ENCODE results near the gene CTXND1. TPM values are rescaled to one million over a fixed set of nuclear protein-coding genes. Genes with fewer than 3 reads are reported as not detected.
A peak's percentile ranks its signal among the peaks of the same experiment; 100 is the strongest.

CTXND1 gene
- total and polyA plus RNA-seq, 2 of the 8 experiments (the other 6 are each of a cell fraction or from before 2014, with no cell fraction given) = 0.03 TPM; not detected in 1

DNA sequence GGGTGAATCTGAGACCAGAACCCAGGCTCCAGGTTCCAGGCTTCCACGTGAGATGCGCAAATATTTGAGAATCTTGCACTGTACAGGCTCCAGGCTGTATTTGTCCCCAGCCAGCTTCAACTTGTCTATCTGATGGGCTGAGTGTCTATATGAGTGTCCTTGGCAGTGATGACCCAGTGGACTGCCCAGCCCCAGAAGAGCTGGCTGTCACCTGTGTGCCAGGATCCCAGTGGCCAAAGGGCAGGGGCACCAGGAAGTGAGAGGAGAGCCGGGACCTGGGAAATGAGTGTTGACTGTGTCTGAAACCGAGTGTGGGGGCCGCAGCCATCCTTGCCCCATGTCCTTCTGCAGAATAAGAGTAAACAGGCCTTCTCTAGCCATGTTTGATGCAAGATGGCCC is 88.8 kb downstream of the CTXND1 start:
- POLR2A ChIA-PET (ENCODE audit: partially characterized antibody) = no interaction called here
- no peak overlapping the region for H3K4me2 ChIP-seq (ENCODE audit: insufficient read depth in 1 of 2, low read depth in 2 of 2, low read length in 2 of 2)
- H2BK5ac ChIP-seq (ENCODE audit: low read depth, low read length) = no peak overlapping the region
- no peak overlapping the region for H3K9ac ChIP-seq (replicated peaks in 1 of 4; ENCODE audit: extremely low read depth in 1 of 4, low read depth in 3 of 4, low read length in 3 of 4)
- no peak overlapping the region for H4K5ac ChIP-seq (ENCODE audit: insufficient read length, low read depth, low read length)
- no peak overlapping the region for H2AK5ac ChIP-seq (ENCODE audit: low read depth, low read length)
- H4K91ac ChIP-seq (replicated peaks; ENCODE audit: insufficient read length, low read length) = no peak overlapping the region
- H3K56ac ChIP-seq (replicated peaks; ENCODE audit: insufficient read length, low read depth, low read length) = no peak overlapping the region
- no peak overlapping the region for H3K4ac ChIP-seq (replicated peaks; ENCODE audit: insufficient read length, low read depth, low read length)
- DNase-seq (ENCODE audit: low read depth in 1 of 2, low spot score in 2 of 2) (no peak), FAIRE-seq (no peak)
- H2BK20ac ChIP-seq (ENCODE audit: low read length) = no peak overlapping the region
- TF ChIP-seq TEAD4 (IDR thresholded peaks at IDR 0.05; ENCODE audit: low read depth, low read length) = no peak
- TF ChIP-seq CTBP2 (IDR thresholded peaks at IDR 0.05; ENCODE audit: borderline replicate concordance, insufficient read depth, insufficient read length, low read length) = no peak
- TF ChIP-seq, protein P1, sequence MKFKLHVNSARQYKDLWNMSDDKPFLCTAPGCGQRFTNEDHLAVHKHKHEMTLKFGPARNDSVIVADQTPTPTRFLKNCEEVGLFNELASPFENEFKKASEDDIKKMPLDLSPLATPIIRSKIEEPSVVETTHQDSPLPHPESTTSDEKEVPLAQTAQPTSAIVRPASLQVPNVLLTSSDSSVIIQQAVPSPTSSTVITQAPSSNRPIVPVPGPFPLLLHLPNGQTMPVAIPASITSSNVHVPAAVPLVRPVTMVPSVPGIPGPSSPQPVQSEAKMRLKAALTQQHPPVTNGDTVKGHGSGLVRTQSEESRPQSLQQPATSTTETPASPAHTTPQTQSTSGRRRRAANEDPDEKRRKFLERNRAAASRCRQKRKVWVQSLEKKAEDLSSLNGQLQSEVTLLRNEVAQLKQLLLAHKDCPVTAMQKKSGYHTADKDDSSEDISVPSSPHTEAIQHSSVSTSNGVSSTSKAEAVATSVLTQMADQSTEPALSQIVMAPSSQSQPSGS (IDR thresholded peaks at IDR 0.05; ENCODE audit: low read length) = no peak
- 85% methylated on average over 5 of the region's 5 CpGs; no CpG with 5 or more reads in 1 of the 2 experiments for WGBS, 2 experiments (ENCODE audit: extremely low coverage in 1 of 2, insufficient coverage in 1 of 2, insufficient read length in 1 of 2, insufficient replicate concordance in 2 of 2, low coverage in 1 of 2, low lambda C conversion rate in 2 of 2, missing lambda C conversion rate in 1 of 2)
- H3K23ac ChIP-seq (ENCODE audit: insufficient read length) = no peak overlapping the region
- no peak overlapping the region for H2BK15ac ChIP-seq (ENCODE audit: low read length)
- H2AFZ ChIP-seq (ENCODE audit: low read length) = no peak overlapping the region
- no peaks in the 10 kb centered on the region for H4K20me1 ChIP-seq (replicated peaks in 1 of 2; ENCODE audit: control insufficient read depth in 1 of 2, insufficient read depth in 2 of 2, low read length in 2 of 2)
- H2BK12ac ChIP-seq (ENCODE audit: low read depth, low read length) = no peak overlapping the region
- peaks cover 2 to 11% (median 4%) of the 10 kb centered on the region in 4 experiments; a peak in 4 of 8 replicates for H3K36me3 ChIP-seq (ENCODE audit: control insufficient read depth in 2 of 4, insufficient read depth in 4 of 4, low read length in 3 of 4)
- no peak overlapping the region for H3K14ac ChIP-seq (ENCODE audit: insufficient read length)
- no peak overlapping the region for H3K27ac ChIP-seq (ENCODE audit: low read depth, low read length)
- CTCF ChIA-PET (ENCODE audit: partially characterized antibody) = interaction anchor here (0.6 to 0.8 kb wide), 2 partner anchors 15 to 215 kb away, joined by 4 to 7 read pairs; no protein-coding TSS in a partner anchor
- no peaks in the 10 kb centered on the region for H3K27me3 ChIP-seq (replicated peaks in 1 of 4; ENCODE audit: control insufficient read depth in 3 of 4, extremely low read depth in 1 of 4, insufficient read depth in 3 of 4, low read length in 3 of 4)
- no peaks in the 10 kb centered on the region for H3K79me2 ChIP-seq (ENCODE audit: control insufficient read depth in 1 of 2, insufficient read depth in 2 of 2, low read length in 2 of 2)
- H3K79me1 ChIP-seq (ENCODE audit: low read depth, low read length) = no peaks in the 10 kb centered on the region
- no peaks in the 10 kb centered on the region for H3K9me3 ChIP-seq (ENCODE audit: insufficient read depth in 2 of 2, low read depth in 1 of 2, low read length in 1 of 2)
- H2BK120ac ChIP-seq (replicated peaks; ENCODE audit: low read depth, low read length) = no peak overlapping the region
- no peaks in the 10 kb centered on the region for H3K23me2 ChIP-seq (ENCODE audit: low read depth, low read length)
- no peaks in the 10 kb centered on the region; a peak in 2 of 7 replicates for H3K4me1 ChIP-seq (replicated peaks in 1 of 4; ENCODE audit: control insufficient read depth in 3 of 4, insufficient read depth in 4 of 4, low read length in 3 of 4)
- no peak overlapping the region for H3K4me3 ChIP-seq (ENCODE audit: extremely low read depth in 1 of 4, insufficient read depth in 2 of 4, low read depth in 3 of 4, low read length in 4 of 4)
- H3K18ac ChIP-seq (ENCODE audit: extremely low read depth, low read length) = no peak overlapping the region
- H4K8ac ChIP-seq (ENCODE audit: extremely low read depth, insufficient read depth, low read length) = 0 out of 2 replicates have a peak overlapping the region, but pooled peaks have one; percentile 63

Data from H1 (cell line).